Neutrophil (primary cell): ENCODE data around the gene RSPH10B.
"Not testable (repeated sequence)": the region's sequence is repeated elsewhere in the genome, so short reads cannot be mapped to it uniquely, and the experiment has no call there.

ENCODE experiments used
- H3K27ac ChIP-seq: fragments of 200-600 bp; sonication (generic); 2 replicates; pipeline ENCODE4 v1.5.1; 2016; ENCODE audit warnings: mild to moderate bottlenecking, moderate library complexity
- H3K27me3 ChIP-seq: fragments of 200-600 bp; sonication (generic); 2 replicates; pipeline ENCODE4 v1.6.0; 2016; ENCODE audit warnings: mild to moderate bottlenecking
- H3K36me3 ChIP-seq: fragments of 200-600 bp; sonication (generic); 2 replicates; pipeline ENCODE4 v1.5.1; 2017
- H3K4me1 ChIP-seq, 2 experiments: fragments of 200-600 bp in 1 of 2; sonication (generic) in 1 of 2; 1 replicate in 1 of 2; 2 replicates in 1 of 2; pipeline versions ENCODE4 v1.5.1 to v1.6.1; 2013 to 2016; ENCODE audit warnings: low read depth in 1 of 2, low read length in 1 of 2, mild to moderate bottlenecking in 1 of 2, moderate library complexity in 1 of 2; ENCODE audit not compliant: control insufficient read depth in 1 of 2, insufficient read depth in 1 of 2
- H3K4me3 ChIP-seq, 2 experiments: fragments of 200-600 bp in 1 of 2; sonication (generic) in 1 of 2; 1 replicate in 1 of 2; 2 replicates in 1 of 2; pipeline ENCODE4 v1.5.1; 2013 to 2016; ENCODE audit warnings: low read depth in 1 of 2, low read length in 1 of 2, mild to moderate bottlenecking in 1 of 2, moderate library complexity in 1 of 2
- H3K9me3 ChIP-seq: fragments of 200-600 bp; sonication (generic); 2 replicates; pipeline ENCODE4 v1.5.1; 2016
- CTCF ChIP-seq: fragments of 200-600 bp; sonication (generic); IDR thresholded peaks from 2 replicates; pipeline ENCODE4 v1.5.1; 2016; ENCODE audit warnings: antibody characterized with exemption

The RSPH10B gene

GRCh38 chr7:5970347-5970911 lies at the start of gene RSPH10B:
Gene RSPH10B, minus strand, starts transcription at chr7:5970689. Its CDS starts 3,573 bp downstream, at chr7:5967116.
- H3K27me3 ChIP-seq, H3K9me3 ChIP-seq, H3K4me3 ChIP-seq, H3K36me3 ChIP-seq, H3K27ac ChIP-seq, H3K4me1 ChIP-seq: not testable (repeated sequence)

- H3K4me1 ChIP-seq: no peaks in the 10 kb centered on the region
- H3K36me3 ChIP-seq: peaks cover 43% of the 10 kb centered on the region
- no peaks in the 10 kb centered on the region for H3K9me3 ChIP-seq
- no peak overlapping the region for H3K4me3 ChIP-seq
- no peak overlapping the region for H3K27ac ChIP-seq
- no peaks in the 10 kb centered on the region for H3K27me3 ChIP-seq
- no peak for TF ChIP-seq CTCF
Measured at GRCh38 chr7:6016653-6016966, 46.1 kb upstream of the RSPH10B start.

GRCh38 chr7:6015917-6016652 lies 45.6 kb upstream of the RSPH10B start:
- no peaks in the 10 kb centered on the region for H3K9me3 ChIP-seq
- H3K27ac ChIP-seq: no peak overlapping the region
- H3K4me3 ChIP-seq: no peak overlapping the region
- no peaks in the 10 kb centered on the region for H3K4me1 ChIP-seq
- H3K36me3 ChIP-seq: peaks cover 39% of the 10 kb centered on the region
- TF ChIP-seq CTCF: no peak
- H3K27me3 ChIP-seq: no peaks in the 10 kb centered on the region

- Histone ChIP-seq H3K27ac (no peak overlapping the region), H3K27me3 (no peaks in the 10 kb centered on the region), H3K4me3 (no peak overlapping the region), H3K36me3 (peaks cover 16% of the 10 kb centered on the region), H3K9me3 (no peaks in the 10 kb centered on the region), H3K4me1 (peaks cover 7% of the 10 kb centered on the region in 2 experiments)
- TF ChIP-seq CTCF: no peak
Measured at GRCh38 chr7:6012355-6013104, 42.0 kb upstream of the RSPH10B start.

GRCh38 chr7:6011541-6011940 lies 41.1 kb upstream of the RSPH10B start:
- H3K4me1 ChIP-seq: peaks cover 7% of the 10 kb centered on the region in 2 experiments
- H3K36me3 ChIP-seq: peaks cover 7% of the 10 kb centered on the region
- no peak overlapping the region for H3K4me3 ChIP-seq
- no peak overlapping the region for H3K27ac ChIP-seq
- TF ChIP-seq CTCF: no peak
- H3K27me3 ChIP-seq: no peaks in the 10 kb centered on the region
- H3K9me3 ChIP-seq: no peaks in the 10 kb centered on the region

GRCh38 chr7:6010370-6010769 lies 39.9 kb upstream of the RSPH10B start:
- not testable (repeated sequence) for H3K27me3 ChIP-seq, H3K36me3 ChIP-seq, H3K4me1 ChIP-seq, H3K27ac ChIP-seq, H3K9me3 ChIP-seq
- H3K4me3 ChIP-seq: peak overlapping the region in 1 of 2 experiments; percentile 96
